ENCODE measurements around the gene UBE2H.
"Not testable (repeated sequence)": the region's sequence is repeated elsewhere in the genome, so short reads cannot be mapped to it uniquely, and the experiment has no call there.

Gene UBE2H

GRCh38 chr7:129911790-129912189 lies 41.0 kb downstream of the UBE2H start:
- Histone ChIP-seq H3K36me3 (replicated peaks) (no peaks in the 10 kb centered on the region), H3K4me3 (no peak overlapping the region), H3K9me3 (no peaks in the 10 kb centered on the region), H3K27me3 (ENCODE audit: low read depth) (no peaks in the 10 kb centered on the region), H3K4me1 (peaks cover 72% of the 10 kb centered on the region)
- in situ Hi-C loops (cut with MboI; ENCODE audit: low sequenced_read_pairs): no loop called here
- no peak for DNase-seq (ENCODE audit: low spot score in 2 of 2)

GRCh38 chr7:129909669-129910068 lies 43.1 kb downstream of the UBE2H start:
- H3K4me3 ChIP-seq: no peak overlapping the region
- H3K36me3 ChIP-seq (replicated peaks): no peaks in the 10 kb centered on the region

GRCh38 chr7:129908181-129908580 lies 44.6 kb downstream of the UBE2H start:
- H3K4me1 ChIP-seq: peaks cover 79% of the 10 kb centered on the region
- no peaks in the 10 kb centered on the region for H3K9me3 ChIP-seq
- peak in 1 of 2 experiments; percentile 99 for DNase-seq (ENCODE audit: low spot score in 2 of 2)
- no peaks in the 10 kb centered on the region for H3K27me3 ChIP-seq (ENCODE audit: low read depth)
- no peaks in the 10 kb centered on the region for H3K36me3 ChIP-seq (replicated peaks)
- H3K4me3 ChIP-seq: no peak overlapping the region
- in situ Hi-C loops (cut with MboI; ENCODE audit: low sequenced_read_pairs): no loop called here

More at GRCh38 chr7:129909669-129910068, 43.1 kb downstream of the UBE2H start:
- no peaks in the 10 kb centered on the region for H3K9me3 ChIP-seq
- in situ Hi-C loops (cut with MboI; ENCODE audit: low sequenced_read_pairs): no loop called here
- H3K27me3 ChIP-seq (ENCODE audit: low read depth): no peaks in the 10 kb centered on the region
- DNase-seq (ENCODE audit: low spot score in 2 of 2): no peak
- peaks cover 72% of the 10 kb centered on the region for H3K4me1 ChIP-seq

- Histone ChIP-seq H3K27me3 (ENCODE audit: low read depth) (no peaks in the 10 kb centered on the region), H3K36me3 (replicated peaks) (no peaks in the 10 kb centered on the region), H3K4me3 (no peak overlapping the region), H3K4me1 (peaks cover 83% of the 10 kb centered on the region), H3K9me3 (no peaks in the 10 kb centered on the region)
- no peak for DNase-seq (ENCODE audit: low spot score in 2 of 2)
- in situ Hi-C loops (cut with MboI; ENCODE audit: low sequenced_read_pairs): no loop called here
Measured at GRCh38 chr7:129907122-129907736, 45.5 kb downstream of the UBE2H start.

GRCh38 chr7:129906700-129907099 lies 46.1 kb downstream of the UBE2H start:
- H3K4me3 ChIP-seq: no peak overlapping the region
- peak in 1 of 2 experiments; percentile 50 for DNase-seq (ENCODE audit: low spot score in 2 of 2)
- H3K36me3 ChIP-seq (replicated peaks): no peaks in the 10 kb centered on the region
- no peaks in the 10 kb centered on the region for H3K9me3 ChIP-seq
- in situ Hi-C loops (cut with MboI; ENCODE audit: low sequenced_read_pairs): no loop called here
- H3K4me1 ChIP-seq: peaks cover 82% of the 10 kb centered on the region
- H3K27me3 ChIP-seq (ENCODE audit: low read depth): no peaks in the 10 kb centered on the region

- Histone ChIP-seq H3K4me3 (no peak overlapping the region), H3K36me3 (replicated peaks) (no peaks in the 10 kb centered on the region; the same call in 1 of the 2 replicates), H3K9me3 (no peaks in the 10 kb centered on the region), H3K4me1 (peaks cover 62% of the 10 kb centered on the region), H3K27me3 (ENCODE audit: low read depth) (no peaks in the 10 kb centered on the region)
- DNase-seq (ENCODE audit: low spot score in 2 of 2): no peak
- in situ Hi-C loops (cut with MboI; ENCODE audit: low sequenced_read_pairs): no loop called here
Measured at GRCh38 chr7:129903935-129904334, 48.8 kb downstream of the UBE2H start.

- in situ Hi-C loops (cut with MboI; ENCODE audit: low sequenced_read_pairs): no loop called here
- H3K4me1 ChIP-seq: peaks cover 59% of the 10 kb centered on the region
- DNase-seq (ENCODE audit: low spot score in 2 of 2): peak; percentile 78 to 85
Measured at GRCh38 chr7:129902788-129903422, 49.9 kb downstream of the UBE2H start.

GRCh38 chr7:129898502-129899160 lies 54.1 kb downstream of the UBE2H start:
- H3K4me1 ChIP-seq: peaks cover 28% of the 10 kb centered on the region
- DNase-seq (ENCODE audit: low spot score in 2 of 2): no peak
- H3K4me3 ChIP-seq: no peak overlapping the region
- in situ Hi-C loops (cut with MboI; ENCODE audit: low sequenced_read_pairs): no loop called here
- no peaks in the 10 kb centered on the region for H3K9me3 ChIP-seq
- no peaks in the 10 kb centered on the region; the same call in 1 of the 2 replicates for H3K36me3 ChIP-seq (replicated peaks)
- no peaks in the 10 kb centered on the region for H3K27me3 ChIP-seq (ENCODE audit: low read depth)

More at GRCh38 chr7:129902788-129903422, 49.9 kb downstream of the UBE2H start:
- Histone ChIP-seq H3K4me3 (no peak overlapping the region), H3K9me3 (no peaks in the 10 kb centered on the region), H3K36me3 (replicated peaks) (no peaks in the 10 kb centered on the region; the same call in 1 of the 2 replicates), H3K27me3 (ENCODE audit: low read depth) (no peaks in the 10 kb centered on the region)

GRCh38 chr7:129898007-129898406 lies 54.8 kb downstream of the UBE2H start:
- in situ Hi-C loops (cut with MboI; ENCODE audit: low sequenced_read_pairs): no loop called here
- Histone ChIP-seq H3K9me3 (no peaks in the 10 kb centered on the region), H3K27me3 (ENCODE audit: low read depth) (no peaks in the 10 kb centered on the region), H3K4me3 (no peak overlapping the region), H3K4me1 (peaks cover 22% of the 10 kb centered on the region), H3K36me3 (replicated peaks) (no peaks in the 10 kb centered on the region; the same call in 1 of the 2 replicates)
- DNase-seq (ENCODE audit: low spot score in 2 of 2): no peak

GRCh38 chr7:129896568-129897382 lies 56.0 kb downstream of the UBE2H start:
- peaks cover 11% of the 10 kb centered on the region for H3K4me1 ChIP-seq
- no peaks in the 10 kb centered on the region; the same call in 1 of the 2 replicates for H3K36me3 ChIP-seq (replicated peaks)
- in situ Hi-C loops (cut with MboI; ENCODE audit: low sequenced_read_pairs): no loop called here
- H3K9me3 ChIP-seq: no peaks in the 10 kb centered on the region
- no peaks in the 10 kb centered on the region for H3K27me3 ChIP-seq (ENCODE audit: low read depth)
- H3K4me3 ChIP-seq: no peak overlapping the region
- DNase-seq (ENCODE audit: low spot score in 2 of 2): no peak

GRCh38 chr7:129894184-129894583 lies 58.6 kb downstream of the UBE2H start:
- H3K4me1 ChIP-seq: peaks cover 17% of the 10 kb centered on the region
- H3K27me3 ChIP-seq (ENCODE audit: low read depth); DNase-seq (ENCODE audit: low spot score in 2 of 2); H3K36me3 ChIP-seq (replicated peaks); H3K9me3 ChIP-seq; H3K4me3 ChIP-seq; in situ Hi-C loops (cut with MboI; ENCODE audit: low sequenced_read_pairs): not testable (repeated sequence)

GRCh38 chr7:129890090-129890489 lies 62.7 kb downstream of the UBE2H start:
- in situ Hi-C loops (cut with MboI; ENCODE audit: low sequenced_read_pairs): no loop called here
- H3K36me3 ChIP-seq (replicated peaks): peaks cover 6% of the 10 kb centered on the region; the same call in 1 of the 2 replicates
- DNase-seq (ENCODE audit: low spot score in 2 of 2): no peak
- H3K4me3 ChIP-seq: no peak overlapping the region
- H3K27me3 ChIP-seq (ENCODE audit: low read depth): no peaks in the 10 kb centered on the region
- peaks cover 19% of the 10 kb centered on the region for H3K4me1 ChIP-seq
- no peaks in the 10 kb centered on the region for H3K9me3 ChIP-seq

- Histone ChIP-seq H3K4me1 (peaks cover 19% of the 10 kb centered on the region), H3K36me3 (replicated peaks) (peaks cover 6% of the 10 kb centered on the region; the same call in 1 of the 2 replicates), H3K27me3 (ENCODE audit: low read depth) (no peaks in the 10 kb centered on the region), H3K9me3 (no peaks in the 10 kb centered on the region), H3K4me3 (no peak overlapping the region)
- DNase-seq (ENCODE audit: low spot score in 2 of 2): no peak
- in situ Hi-C loops (cut with MboI; ENCODE audit: low sequenced_read_pairs): no loop called here
Measured at GRCh38 chr7:129889133-129889844, 63.5 kb downstream of the UBE2H start.
